ENCODE results near the gene MAP3K5.

MAP3K5 gene

GRCh38 chr6:136571065-136571464, 221.2 kb downstream of the MAP3K5 start:
- DNase-seq (ENCODE audit: low spot score) = no peak

DNA sequence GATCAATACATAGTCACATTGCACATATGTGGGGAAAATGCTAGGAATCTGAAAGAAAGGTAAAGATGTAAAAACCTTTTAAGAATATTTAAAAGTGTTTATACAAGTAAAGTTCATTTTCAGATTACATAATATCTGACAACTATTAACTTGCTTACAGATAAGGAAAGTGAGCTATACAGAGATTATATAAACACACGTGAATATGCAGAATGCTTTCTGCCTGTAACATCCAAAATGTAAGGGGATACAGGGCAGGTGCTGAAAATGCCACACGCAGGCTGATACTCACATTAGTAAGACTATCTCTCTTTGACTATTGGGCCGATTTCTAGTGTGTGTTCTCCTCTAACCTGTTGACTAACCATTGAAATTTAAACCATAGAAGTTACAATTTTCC, 224.1 kb downstream of the MAP3K5 start:
- DNase-seq (ENCODE audit: low spot score) = no peak

- no peak for DNase-seq (ENCODE audit: low spot score)
These were observed 224.6 kb downstream of the MAP3K5 start for GRCh38 chr6:136567688-136568087.

DNA sequence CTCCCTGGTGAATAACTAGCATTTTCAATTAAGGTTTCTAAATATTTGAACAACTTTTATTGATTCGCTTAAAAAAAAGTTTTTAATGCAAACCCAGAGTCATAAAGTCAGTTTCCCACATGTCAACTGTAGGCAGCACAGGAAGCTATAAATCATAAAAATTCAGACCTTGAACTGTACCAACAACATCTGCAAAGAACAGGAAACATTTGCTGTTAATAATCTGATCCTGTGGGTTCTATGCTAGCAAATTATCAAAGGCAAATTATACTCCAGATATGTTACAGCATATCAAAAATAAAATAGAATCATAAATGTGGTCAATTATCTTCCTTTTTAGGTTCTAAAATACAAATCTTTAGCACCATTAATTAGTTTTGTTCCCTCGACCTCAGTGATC, 225.4 kb downstream of the MAP3K5 start:
- DNase-seq (ENCODE audit: low spot score) = no peak

GRCh38 chr6:136566007-136566487, 226.2 kb downstream of the MAP3K5 start:
- DNase-seq (ENCODE audit: low spot score) = no peak

DNA sequence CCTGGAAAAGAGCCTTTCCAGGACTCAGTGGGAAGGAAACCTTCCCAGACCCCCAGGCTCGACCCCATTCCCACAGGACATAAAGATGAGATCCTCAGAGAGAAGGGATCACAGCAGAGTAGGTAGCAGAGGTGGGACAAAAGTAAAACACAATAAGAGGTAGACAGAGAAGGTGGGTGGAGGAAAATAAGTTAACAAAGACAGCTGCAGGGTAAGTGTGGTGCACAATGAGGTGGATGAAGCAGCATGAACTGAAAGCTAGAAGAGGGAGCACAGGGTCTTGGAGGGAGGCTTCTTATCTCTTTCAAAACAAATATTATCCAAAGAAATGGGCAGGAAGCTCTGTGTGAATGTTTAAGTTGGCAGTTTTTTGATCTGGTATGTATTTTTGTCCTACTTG, 228.1 kb downstream of the MAP3K5 start:
- DNase-seq (ENCODE audit: low spot score) = no peak

- DNase-seq (ENCODE audit: low spot score) = no peak
These were observed 228.7 kb downstream of the MAP3K5 start for GRCh38 chr6:136563386-136564152.

DNA sequence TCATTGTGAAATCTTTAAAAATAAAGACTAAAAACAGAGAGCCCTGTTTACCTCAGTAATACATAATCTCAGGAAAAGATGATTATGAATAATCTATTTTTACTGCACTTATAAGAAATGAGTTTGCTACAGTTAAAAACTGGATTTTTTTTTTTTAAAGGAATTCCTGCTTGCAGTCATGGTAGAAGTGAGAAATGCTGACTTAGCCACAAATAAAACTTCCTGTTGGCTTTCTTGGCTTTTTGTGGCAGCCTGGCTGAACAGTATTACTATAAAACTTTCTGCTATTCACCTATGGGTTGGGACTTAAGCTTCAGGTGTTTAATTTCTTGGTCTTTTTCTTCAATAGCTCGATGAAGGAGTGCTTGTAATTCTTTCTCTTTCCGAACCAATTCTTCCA, 230.1 kb downstream of the MAP3K5 start:
- no peak for DNase-seq (ENCODE audit: low spot score)

- DNase-seq (ENCODE audit: low spot score) = no peak
These were observed 239.0 kb downstream of the MAP3K5 start for GRCh38 chr6:136553166-136553787.

DNA sequence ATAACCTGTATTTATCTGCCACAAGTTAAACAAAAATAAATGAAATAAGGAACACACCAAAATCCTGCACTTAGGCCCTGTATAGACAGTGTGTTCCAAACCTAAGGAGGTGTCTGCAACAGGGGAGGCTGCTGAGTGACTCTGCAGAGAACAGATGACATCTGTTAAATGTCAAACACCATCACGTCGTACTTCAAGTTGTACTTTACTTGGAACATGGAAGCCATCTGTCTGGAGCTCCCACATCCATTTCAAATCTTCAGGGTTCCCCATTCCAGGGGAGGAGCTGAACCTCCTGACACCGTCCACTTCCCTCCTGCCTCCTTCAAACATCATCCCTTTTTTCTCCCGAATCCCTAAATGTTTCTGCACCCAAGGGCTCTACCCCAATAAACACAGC, 240.2 kb downstream of the MAP3K5 start:
- DNase-seq (ENCODE audit: low spot score) = no peak

- DNase-seq (ENCODE audit: low spot score) = no peak
These were observed 241.2 kb downstream of the MAP3K5 start for GRCh38 chr6:136551103-136551502.

GRCh38 chr6:136550330-136551071, 241.8 kb downstream of the MAP3K5 start, which contains the start of gene MAP7:
MAP7 (minus strand) TSS chr6:136550422; CDS start chr6:136550408, 14 bp downstream.
- peak; percentile 60 for DNase-seq (ENCODE audit: low spot score)

DNA sequence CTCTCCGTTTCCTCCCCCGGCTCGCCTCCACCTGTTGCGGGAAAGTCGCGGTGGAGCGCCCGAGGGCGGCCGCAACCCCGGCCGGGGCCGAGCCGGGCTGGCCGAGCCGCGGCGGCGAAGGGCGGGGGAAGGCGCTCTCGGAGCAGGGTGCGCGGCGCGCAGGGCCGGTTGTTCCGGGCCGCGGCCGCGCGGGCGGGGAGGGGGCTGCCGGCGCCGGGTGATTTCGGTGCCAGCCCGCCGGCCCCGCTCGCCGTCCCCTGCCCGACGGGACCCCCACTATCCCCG, 242.3 kb downstream of the MAP3K5 start:
- DNase-seq (ENCODE audit: low spot score) = peak; percentile 47

DNA sequence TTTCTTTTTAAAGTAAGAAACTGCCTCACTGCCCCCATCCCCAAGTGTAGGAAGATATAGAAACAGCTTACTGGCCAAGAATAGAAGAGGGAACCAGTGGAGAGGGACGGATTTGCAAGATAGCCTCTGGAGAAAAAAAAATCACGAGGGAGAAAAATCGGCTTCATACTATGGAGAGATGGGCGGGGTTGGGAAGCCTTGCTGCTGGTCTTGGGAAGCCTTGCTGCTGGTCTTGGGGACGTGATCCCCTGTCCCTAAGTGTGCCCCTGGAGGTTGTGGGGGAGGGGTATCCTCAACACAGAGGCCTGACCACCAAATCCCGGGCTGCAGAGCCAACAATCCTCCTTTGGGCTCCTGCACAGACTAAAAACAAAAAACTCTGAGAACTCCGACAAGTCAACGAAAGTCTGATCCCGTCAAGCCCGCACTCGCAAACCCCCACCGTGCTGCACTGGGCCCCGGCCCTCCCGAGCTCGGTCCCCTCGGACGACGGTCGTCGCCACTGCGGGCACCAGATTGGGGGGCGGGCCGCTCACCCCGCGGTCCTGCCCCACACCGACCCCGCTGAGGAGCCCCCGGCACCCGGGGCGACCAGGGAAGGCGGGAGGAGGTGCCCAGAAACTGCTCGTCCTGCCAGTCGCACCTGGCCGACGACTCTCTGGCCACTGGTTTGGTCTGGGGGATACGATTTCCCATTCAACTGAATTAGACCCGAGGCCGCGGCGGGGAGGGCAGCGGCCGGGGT, 242.8 kb downstream of the MAP3K5 start:
- DNase-seq (ENCODE audit: low spot score) = peak; percentile 23

GRCh38 chr6:136548582-136549299, 243.5 kb downstream of the MAP3K5 start:
- no peak for DNase-seq (ENCODE audit: low spot score)

GRCh38 chr6:136547871-136548270, 244.4 kb downstream of the MAP3K5 start:
- DNase-seq (ENCODE audit: low spot score) = no peak

- peak; percentile 34 for DNase-seq (ENCODE audit: low spot score)
These were observed 244.9 kb downstream of the MAP3K5 start for GRCh38 chr6:136547336-136547735.

- DNase-seq (ENCODE audit: low spot score) = no peak
These were observed 245.9 kb downstream of the MAP3K5 start for GRCh38 chr6:136546331-136546730.

DNA sequence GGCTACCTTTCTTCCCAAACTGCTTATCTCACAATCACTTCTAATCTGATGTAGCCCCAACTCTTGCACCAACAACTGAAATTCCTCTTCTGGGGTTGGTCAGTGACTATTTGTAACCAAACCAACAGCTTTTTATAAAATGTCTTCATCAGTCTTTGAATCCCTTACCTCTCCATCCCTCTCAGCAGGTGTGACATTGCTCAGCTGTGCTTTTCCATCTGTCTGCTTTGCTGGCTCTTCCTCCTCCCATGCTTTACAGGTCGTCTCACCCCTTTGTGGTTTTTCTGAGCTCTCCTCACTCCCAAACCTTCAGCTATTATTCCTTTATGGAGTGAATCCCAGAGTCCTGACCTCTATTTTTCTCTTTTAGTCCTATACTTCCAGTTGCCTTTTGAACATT, 248.0 kb downstream of the MAP3K5 start:
- DNase-seq (ENCODE audit: low spot score) = no peak

GRCh38 chr6:136541395-136541794, 250.9 kb downstream of the MAP3K5 start:
- DNase-seq (ENCODE audit: low spot score) = no peak

DNA sequence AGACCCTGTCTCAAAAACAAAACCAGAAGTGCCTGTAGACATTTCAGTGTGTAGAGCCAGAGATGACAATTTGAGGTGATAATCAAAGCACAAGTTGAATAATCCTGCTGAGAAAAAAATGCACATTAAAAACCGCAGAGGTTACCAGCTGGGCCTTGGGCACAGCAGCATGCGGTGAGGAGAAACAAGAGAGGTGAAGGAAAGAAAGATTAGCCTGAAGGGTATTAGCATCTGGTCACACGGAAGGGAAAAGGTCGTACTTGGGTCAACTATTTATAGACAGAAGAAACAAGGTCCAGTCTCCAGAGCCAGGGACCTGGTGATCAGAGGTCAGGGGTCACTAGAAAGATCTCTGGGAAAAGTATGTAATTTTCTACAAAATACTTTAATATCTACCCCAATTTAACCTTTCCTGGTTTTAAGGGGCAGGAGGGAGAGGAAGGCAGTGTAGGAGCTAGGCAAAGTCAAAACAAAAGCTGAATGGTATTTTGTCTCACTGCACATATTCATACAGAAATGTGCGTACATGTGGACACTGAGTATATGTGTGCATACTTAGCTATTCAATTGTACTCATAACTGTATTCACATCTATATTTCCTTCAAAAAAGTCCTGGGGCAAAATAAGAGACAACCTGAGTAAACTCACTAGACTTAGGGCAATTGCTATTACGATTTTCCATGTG, 252.2 kb downstream of the MAP3K5 start:
- DNase-seq (ENCODE audit: low spot score) = no peak
